ENCODE results near the gene RNF213.

Gene RNF213

DNA sequence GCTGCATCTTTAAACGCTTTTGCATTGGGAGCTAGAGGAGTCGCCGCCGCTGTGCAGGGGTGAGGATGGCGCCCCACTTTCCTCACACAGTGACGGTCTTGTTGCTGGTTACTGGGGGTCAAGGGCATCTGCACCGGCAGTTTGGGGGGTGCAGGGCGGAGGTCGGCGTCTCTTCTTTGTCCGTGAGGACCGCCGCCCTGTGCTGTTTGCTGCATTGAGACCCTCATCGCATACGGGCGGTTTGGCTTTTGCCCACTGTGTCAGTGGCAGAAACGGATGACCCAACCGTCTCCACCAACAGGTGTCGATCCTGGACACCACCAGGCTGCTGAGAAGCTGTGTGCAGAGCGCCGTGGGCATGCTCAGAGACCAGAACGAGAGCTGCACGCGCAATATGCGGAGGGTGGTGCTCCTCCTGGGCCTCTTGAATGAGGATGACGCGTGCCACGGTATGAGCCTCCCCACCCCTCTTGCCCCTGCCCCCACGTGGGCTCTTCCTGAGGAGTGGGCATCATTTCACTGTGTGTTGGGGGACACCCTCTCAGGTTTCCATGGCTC lies 93.1 kb downstream of the RNF213 start:
- DNase-seq: no peak

DNA sequence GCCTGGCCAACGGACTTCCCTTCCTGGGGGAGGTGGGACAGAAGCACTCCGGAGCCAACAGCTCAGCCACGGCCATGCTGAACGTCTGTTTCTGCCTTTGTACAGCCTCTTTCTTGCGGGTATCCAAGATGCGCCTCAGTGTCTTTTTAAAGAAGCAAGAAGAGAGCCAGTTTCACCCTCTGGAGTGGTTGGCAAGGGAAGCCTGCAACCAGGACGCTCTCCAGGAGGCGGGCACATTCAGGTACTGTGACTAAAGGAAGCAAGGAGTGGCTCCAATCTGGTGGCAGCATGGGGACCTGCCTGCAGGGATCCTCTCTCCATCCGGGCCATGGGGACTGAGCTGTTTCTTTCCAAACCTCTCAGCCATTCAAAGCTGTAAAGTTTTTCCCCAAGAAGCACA lies 93.7 kb downstream of the RNF213 start:
- DNase-seq: no peak

DNA sequence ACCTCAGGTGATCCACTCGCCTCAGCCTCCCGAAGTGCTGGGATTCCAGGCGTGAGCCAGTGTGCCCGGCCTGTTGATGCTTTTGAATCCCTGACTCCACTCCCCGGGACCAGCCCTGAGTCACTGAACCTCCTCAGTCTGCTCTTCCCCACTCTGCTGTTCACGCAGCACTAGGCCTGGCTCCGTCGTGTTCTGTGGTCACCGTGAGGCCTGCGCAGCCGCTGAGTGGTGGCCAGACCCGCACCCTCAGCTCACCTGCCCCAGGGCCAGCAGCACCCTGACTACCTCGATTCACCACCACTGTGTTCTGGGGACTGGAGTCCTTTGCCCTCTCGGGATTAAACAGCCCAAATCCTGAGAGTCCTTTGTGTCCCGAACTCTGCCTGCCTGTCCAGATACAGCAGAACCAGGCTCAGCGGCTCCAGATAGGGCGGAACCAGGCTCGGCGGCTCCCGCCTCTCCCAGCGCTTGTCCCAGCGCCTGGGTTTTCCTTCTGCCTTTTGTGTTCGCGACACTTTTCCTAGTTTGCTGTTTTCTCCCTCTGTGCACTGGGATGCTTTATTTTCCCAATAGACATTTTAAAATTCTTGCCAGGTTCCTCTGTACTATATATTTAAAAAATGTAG lies 95.7 kb downstream of the RNF213 start:
- DNase-seq: no peak

DNA sequence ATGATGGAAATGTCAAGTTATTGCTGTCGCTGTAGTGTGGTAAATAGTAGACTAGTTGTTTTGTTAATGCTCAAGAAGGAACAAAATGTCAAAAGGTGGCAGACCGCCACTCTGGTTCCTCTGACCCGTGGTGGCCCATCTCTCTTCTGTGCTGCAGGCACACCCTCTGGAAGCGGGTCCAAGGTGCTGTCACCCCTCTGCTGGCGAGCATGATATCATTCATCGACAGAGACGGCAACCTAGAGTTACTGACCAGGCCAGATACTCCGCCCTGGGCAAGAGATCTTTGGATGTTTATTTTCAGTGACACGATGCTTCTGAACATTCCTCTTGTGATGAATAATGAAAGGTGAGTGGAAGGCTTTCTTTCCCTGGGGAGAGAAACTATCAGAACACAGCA lies 97.5 kb downstream of the RNF213 start:
- DNase-seq: no peak

DNA sequence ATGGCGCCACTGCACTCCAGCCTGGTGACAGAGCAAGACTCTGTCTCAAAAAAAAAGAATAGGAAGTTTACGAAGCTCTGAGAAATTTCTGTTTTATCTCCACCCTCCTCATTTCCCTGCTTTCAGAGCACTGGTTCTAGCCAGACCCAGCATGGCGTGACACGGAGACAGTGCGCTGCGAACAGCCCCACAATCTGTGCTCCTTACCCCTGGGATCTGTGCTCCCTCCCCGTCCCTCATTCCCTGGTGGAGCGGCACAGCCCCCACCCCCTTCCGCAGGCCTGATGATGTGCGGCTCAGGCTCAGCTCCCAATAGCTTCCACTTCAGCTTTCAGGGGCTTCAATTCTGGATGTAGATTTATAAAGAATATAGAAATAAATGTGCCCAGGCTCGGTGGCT lies 98.2 kb downstream of the RNF213 start:
- no peak for DNase-seq

DNA sequence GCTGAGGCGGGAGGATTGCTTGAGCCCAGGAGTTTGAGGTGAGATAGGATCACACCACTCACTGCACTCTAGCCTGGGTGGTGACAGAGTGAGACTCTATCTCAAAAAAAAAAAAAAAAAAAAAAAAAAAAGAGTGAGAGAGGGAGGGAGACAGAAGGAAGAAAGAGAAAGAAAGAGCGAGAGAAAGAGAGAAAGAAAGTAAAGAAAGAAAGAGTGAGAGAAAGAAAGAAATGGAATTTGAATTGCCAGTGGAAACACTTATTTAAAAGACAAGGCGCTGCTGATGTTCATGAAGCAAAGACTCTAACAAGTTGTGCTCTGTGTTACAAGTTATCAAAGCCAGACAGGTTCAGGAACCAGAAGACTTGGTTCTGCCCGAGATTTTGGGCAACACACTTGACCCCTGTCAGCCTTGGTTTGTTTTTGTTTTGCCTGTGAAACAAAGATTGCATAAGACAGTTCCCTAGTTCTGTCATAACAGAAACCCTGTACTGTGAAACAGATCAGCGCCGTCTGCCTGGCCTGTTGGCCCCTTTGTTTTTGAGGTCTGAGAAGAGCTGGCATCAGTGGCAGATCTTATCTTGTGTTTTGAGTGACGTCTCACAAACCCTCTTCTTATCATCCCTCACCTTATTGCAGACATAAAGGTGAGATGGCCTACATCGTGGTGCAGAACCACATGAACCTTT lies 98.9 kb downstream of the RNF213 start:
- no peak for DNase-seq

DNA sequence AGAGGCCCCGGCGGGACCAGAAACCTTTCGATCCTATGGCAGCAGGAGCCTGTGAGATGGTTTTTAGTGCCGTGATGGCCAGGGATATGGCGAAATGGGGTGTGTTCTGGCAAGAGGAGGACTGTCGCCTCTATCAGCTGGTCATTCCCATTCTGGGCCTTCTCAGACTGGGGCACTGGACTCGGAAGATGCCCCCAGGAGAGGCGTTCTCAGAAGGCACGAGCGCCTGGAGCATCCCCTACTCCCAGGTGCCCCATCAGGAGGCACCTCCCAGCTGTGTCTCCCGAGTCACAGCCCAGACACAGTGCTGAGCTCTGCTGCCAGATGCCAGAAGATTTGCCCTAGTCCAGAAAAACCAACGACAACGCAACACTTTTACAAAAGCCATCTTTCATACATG lies 99.7 kb downstream of the RNF213 start:
- no peak for DNase-seq

DNA sequence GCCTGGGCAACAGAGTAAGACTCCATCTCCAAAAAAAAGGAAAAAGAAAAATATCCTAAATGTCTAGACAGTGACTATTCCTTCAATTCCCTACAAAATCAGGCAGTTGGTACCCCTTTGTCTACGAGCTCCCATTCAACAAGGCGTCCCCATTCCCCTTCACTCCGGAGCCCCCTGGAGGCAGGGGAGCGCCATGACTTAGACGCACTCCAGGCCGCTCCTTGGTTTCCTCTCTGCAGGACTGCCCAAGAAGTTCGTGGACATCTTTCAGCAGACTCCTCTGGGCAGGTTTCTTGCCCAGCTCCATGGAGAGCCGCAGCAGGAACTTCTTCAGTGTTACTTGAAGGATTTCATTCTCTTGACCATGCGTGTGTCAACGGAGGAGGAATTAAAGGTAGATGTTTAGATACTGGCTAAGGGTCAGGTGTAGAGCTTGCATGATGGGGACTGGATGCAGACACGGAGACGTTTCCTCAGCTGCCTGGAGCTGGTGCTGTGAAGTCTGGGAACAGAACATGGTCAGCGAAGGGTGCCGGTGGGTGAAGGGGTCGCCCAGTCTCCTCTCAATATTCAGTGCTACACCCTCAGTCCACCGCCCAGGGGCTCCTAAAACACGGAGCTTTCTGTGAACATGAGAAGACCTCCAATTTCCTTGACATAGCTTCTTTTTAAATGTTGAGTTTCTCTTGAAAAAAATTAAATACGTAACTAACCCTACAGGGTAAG lies 101.0 kb downstream of the RNF213 start:
- DNase-seq: no peak

DNA sequence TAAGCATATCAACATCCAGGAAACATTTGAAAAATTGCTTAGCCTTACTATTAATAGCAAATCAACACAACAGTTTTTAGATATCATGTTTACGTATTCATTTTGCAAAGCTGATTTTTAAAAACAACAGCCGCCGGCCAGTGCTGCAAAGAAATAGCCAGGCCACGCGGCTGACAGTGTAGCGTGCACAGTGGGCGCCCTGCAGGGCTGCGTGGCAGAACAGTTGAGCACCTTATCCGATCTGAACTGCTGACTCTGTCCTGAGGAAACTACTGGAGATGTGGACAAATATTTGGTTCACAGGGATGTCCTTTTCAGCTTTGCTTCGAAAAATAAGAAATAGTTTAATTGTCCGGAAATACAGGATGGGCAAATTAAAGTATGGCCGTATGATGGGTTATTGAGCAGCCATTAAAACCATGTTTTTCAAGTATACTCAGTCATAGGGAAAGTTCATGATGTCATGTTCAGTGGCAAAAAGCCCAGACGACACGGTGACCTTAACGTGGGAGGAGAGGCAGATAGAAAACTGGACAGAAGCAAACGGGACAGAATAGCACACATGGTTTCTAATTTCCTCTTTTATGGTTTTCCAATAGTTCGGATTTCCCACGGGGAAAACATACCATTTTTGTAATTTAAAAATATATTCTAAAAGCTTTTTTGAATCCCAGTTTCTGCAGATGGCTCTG lies 101.9 kb downstream of the RNF213 start:
- DNase-seq: no peak

DNA sequence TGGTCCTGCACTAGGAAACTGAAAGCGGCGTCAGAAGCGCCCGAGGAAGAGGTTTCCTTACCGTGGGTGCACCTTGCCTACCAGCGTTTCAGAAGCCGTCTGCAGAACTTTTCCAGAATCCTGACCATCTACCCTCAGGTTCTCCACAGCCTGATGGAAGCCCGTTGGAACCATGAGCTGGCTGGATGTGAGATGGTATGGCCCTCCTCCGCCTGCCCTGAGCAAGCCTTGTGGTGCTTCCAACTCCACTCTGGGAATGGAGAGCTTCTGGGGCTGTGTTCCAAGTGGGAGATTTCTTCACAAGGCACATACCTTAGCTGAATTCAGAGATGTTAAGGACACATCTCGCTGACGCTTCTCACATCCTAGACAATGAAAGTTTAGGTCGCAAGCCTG lies 102.5 kb downstream of the RNF213 start:
- no peak for DNase-seq

DNA sequence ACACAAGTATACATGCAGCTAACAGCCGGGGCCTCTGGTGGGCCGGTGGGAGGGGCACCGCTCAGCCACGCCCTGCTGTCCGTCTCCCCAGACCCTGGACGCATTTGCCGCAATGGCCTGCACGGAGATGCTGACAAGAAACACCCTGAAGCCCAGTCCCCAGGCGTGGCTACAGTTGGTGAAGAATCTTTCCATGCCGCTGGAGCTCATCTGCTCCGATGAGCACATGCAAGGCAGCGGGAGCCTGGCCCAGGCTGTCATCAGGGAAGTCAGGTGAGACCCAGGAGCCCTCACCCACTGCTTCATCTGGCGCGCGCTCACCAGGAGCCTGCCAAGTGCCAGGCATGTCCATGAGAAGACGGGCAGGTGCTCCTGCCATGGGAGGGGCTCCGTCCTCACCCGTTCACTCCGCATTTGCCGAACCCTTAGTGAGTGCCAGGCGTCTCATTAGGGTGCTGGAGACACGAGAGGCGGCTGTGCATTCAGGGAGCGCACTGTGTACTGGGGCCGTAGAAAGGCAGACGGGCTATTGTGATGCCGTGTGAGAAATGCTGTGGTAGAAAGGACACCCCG lies 103.0 kb downstream of the RNF213 start:
- no peak for DNase-seq

DNA sequence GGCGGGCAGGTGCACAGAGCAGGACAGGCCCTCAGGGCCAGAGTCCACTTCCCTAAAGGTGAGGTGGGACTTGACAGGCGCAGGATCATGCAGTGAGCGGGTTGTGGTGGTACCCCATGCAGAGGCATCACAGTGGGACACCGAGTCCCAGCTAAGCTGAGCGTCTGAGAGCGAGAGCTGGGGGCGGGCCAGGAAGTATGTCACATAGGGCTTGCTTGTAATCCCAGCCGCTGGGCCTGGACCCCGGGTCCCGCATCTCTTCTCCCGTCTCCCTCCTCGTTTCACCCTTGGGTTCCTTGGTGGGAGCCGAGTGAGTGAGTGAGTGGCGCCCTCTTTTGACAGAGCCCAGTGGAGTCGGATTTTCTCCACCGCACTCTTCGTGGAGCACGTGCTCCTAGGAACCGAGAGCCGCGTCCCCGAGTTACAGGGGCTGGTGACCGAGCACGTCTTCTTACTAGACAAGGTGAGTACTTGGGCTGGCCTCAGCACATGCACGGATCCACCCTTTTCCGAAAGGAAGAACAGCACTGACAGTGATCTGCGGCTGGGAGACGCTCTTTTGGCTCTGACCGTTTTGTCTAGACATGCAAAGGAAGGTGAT lies 103.5 kb downstream of the RNF213 start:
- DNase-seq: no peak

DNA sequence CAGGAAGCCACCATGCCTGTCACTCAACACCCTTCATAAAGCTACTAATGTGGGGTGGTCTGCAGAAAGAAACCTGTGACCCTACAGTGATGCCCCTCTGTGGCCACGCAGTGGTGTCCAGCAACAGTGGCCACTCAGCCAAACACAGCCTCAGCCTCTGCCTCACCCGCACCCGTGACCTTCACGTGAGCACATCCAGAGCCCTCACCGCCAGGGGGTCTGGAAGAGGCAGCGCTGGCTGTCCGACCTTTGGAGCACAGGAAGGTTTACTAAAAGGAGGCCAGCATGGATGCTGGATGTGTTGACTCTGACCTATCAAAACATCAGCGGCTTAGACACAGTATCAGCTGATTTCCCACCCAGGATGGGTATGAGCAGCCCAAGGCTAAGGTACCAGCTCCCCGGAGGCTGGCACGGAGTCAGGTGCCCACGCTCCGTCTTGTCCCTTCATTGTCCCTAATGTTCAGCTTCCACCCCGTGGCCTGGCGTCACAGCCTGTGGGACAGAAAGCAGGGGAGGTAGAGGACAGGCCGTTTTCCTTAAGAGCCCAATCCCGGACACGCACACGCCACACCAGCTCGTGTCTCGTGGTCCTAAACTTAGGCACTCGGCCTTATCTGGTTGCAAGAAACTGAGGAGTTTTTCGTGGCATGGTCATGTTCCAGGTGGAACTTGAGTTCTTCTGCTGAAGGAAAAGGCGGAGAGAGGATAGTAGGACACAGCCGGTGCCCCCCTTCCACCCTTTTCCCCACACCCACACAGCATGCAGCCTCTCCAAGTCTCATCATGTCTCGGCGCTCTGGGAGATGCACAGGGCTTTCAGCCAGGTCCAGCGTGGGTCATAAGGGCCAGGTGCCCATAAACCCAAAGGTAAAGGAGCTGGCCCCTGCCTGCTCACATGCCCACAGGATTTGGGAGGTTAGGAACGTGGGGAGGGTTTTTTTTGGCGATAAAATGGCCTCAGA lies 104.6 kb downstream of the RNF213 start:
- DNase-seq: no peak

DNA sequence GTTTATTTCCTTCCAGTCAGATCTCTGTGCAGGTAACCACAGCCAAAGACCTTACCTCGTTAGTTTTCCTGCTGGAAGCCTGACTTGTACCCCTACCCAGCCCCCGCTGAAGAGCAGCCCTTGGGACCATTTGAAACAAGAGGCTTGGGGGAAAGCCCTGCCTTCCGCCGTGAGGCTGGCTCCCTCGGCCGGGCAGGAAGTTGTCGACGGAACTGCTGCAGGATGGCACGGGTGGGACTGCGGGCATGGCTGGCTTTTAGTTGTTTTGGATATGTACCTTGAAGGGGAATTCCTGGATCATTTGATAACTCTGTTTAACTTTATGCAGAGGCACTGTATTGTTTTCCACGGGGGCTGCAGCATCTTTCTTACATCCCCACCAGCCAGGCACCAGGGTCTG lies 105.3 kb downstream of the RNF213 start:
- no peak for DNase-seq

DNA sequence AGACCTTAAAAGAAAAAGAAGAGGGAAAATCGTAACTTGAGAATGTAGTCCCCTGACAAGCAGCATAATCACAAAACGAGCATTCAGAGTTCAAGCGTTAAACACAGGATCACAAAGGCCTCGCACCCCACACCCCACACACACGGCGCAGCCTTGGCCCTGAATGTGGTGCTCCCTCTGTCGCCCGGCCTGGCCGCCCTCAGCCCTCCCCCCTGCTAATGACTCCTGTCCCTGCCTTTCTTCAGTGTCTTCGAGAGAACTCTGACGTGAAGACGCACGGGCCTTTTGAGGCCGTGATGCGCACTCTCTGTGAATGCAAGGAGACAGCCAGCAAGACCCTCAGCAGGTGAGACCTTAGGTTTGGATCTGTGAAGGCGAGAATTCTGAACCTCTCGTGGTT lies 106.9 kb downstream of the RNF213 start:
- DNase-seq: no peak

DNA sequence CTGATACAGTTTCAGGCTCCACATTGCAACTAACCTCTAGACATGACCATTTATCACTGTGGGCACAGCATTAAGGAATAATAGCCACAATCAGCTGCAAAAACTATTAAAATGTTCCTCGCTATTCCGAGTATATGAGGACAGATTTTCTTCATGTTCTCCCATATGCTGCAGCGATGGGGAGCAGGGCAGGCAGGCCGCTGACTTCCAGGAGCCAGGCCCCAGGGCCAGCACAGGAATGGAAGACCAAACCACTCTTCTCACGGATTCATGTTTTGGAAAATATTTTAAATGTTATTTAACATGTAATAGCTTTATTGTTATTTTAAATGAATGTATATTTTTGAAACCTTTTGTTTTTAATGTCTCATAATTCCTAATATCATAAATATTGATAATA lies 110.5 kb downstream of the RNF213 start:
- DNase-seq: no peak

DNA sequence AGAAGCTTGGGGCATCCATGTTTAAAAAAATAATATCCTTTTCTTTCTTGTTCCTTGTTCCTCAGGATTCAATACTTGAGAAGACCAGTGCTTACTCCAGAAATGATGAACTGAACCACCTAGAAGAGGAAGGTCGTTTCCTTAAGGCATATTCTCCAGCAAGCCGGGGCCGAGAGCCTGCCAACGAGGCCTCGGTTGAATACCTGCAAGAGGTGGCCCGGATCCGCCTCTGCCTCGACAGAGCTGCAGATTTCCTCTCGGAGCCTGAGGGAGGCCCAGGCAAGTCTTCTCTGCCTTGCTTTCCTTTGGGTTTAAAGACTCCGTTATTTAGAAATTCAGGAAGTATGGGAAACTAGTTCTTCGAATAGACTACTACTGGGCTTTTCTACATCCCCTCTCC lies 111.8 kb downstream of the RNF213 start:
- DNase-seq: no peak

DNA sequence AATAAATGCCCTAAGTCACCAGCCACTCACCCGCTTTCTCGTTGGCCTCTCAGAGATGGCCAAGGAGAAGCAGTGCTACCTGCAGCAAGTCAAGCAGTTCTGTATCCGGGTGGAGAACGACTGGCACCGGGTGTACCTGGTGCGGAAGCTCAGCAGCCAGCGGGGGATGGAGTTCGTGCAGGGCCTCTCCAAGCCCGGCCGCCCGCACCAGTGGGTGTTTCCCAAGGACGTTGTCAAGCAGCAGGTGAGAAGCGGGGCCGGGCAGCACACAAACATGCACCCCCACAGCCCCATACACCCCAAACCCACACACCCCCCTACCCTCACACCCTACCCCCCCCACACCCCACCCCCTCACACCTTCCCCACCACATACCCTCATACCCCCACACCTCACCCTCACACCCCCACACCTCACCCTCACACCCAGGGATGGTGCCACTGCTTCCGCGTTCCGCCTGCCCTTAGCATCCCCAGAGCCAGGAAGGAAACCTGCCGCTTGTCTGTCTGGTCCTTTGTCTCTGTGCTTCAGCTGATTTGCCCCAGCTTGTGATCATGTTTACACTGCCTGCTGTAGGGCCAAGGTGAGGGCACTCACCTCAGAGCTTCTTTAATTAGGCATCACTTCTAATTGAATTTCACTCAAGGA lies 112.4 kb downstream of the RNF213 start:
- no peak for DNase-seq

DNA sequence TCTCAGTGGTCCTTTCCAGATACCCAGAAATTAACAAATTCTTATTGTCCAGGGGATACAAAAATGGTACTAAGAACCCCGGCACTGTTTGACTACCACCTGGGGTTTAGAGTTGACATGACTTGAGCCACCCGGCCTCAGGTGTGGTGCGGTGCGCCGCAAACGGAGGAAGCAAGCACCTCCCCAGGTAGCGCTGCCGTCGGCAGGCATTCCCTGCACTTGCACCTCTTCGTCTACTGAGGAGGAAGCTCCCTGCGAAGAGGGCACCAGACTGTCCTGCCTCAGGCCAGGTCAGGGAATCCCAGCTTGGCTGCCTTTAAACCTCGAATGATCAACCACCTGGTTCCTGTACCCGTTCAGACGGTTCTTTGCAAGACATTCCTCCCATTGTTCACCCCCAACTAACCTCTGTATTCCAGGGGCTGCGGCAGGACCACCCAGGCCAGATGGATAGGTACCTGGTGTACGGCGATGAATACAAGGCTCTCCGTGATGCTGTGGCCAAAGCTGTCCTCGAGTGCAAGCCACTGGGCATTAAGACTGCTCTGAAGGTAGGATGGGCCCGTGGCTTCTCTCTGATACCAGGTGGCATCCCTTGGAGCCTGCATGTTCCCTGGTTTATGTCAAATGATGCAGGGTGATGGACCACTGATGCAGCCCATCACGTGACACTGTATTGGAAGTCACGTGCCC lies 113.5 kb downstream of the RNF213 start:
- DNase-seq: no peak
